KMS-11 (cell line): ENCODE data around the gene WWC1.

Experiments
- H2AFZ ChIP-seq: fragments of 200-600 bp; sonication (generic); 2 replicates; pipeline ENCODE4 v1.6.1; 2016; ENCODE audit warnings: antibody characterized with exemption, mixed run types, low read depth
- H3K27ac ChIP-seq: fragments of 200-600 bp; sonication (generic); 2 replicates; pipeline ENCODE4 v1.6.1; 2016; ENCODE audit warnings: mild to moderate bottlenecking, mixed run types
- H3K27me3 ChIP-seq: fragments of 200-600 bp; sonication (generic); 2 replicates; pipeline ENCODE4 v1.6.1; 2017; ENCODE audit warnings: mild to moderate bottlenecking, low read depth, mixed run types, moderate library complexity; ENCODE audit not compliant: insufficient read depth
- H3K36me3 ChIP-seq: fragments of 200-600 bp; sonication (generic); 2 replicates; pipeline ENCODE4 v1.6.1; 2017; ENCODE audit warnings: mild to moderate bottlenecking, mixed run types; ENCODE audit not compliant: insufficient read depth
- H3K4me1 ChIP-seq: fragments of 200-600 bp; sonication (generic); 2 replicates; pipeline ENCODE4 v1.6.1; 2016; ENCODE audit warnings: mild to moderate bottlenecking, low read depth, mixed run types; ENCODE audit not compliant: poor library complexity, severe bottlenecking
- H3K4me2 ChIP-seq: fragments of 200-600 bp; sonication (generic); 2 replicates; pipeline ENCODE4 v1.7.0; 2016; ENCODE audit warnings: mild to moderate bottlenecking, mixed run types
- H3K4me3 ChIP-seq: fragments of 200-600 bp; sonication (generic); IDR thresholded peaks from 2 replicates; pipeline ENCODE4 v1.6.1; 2017; ENCODE audit warnings: low read depth, low read length, mixed read lengths; ENCODE audit not compliant: insufficient read depth
- H3K79me2 ChIP-seq: fragments of 200-600 bp; sonication (generic); 2 replicates; pipeline ENCODE4 v1.6.1; 2016; ENCODE audit warnings: low read depth, mixed run types; ENCODE audit not compliant: insufficient read depth
- H3K9ac ChIP-seq: fragments of 200-600 bp; sonication (generic); 2 replicates; pipeline ENCODE4 v1.6.1; 2016; ENCODE audit warnings: mild to moderate bottlenecking, mixed run types
- H4K20me1 ChIP-seq: fragments of 200-600 bp; sonication (generic); 2 replicates; pipeline ENCODE4 v1.6.1; 2016; ENCODE audit warnings: mild to moderate bottlenecking, mixed run types; ENCODE audit not compliant: insufficient read depth
- CTCF ChIP-seq: fragments of 200-600 bp; sonication (generic); conservative IDR thresholded peaks from 2 replicates; pipeline ENCODE4 v1.6.1; 2017; ENCODE audit warnings: low read depth, mild to moderate bottlenecking, antibody characterized with exemption, low read length, moderate library complexity, mixed read lengths

The WWC1 gene

GRCh38 chr5:168319774-168320173 lies 28.3 kb downstream of the WWC1 start:
- Histone ChIP-seq H3K4me1 (no peaks in the 10 kb centered on the region), H3K4me2 (no peak overlapping the region), H2AFZ (no peak overlapping the region), H4K20me1 (no peaks in the 10 kb centered on the region), H3K27ac (no peak overlapping the region), H3K79me2 (no peaks in the 10 kb centered on the region), H3K4me3 (no peak overlapping the region), H3K36me3 (no peaks in the 10 kb centered on the region), H3K27me3 (no peaks in the 10 kb centered on the region), H3K9ac (no peak overlapping the region)
- TF ChIP-seq CTCF = no peak

- H3K79me2 ChIP-seq = no peaks in the 10 kb centered on the region
- H3K4me2 ChIP-seq = no peak overlapping the region
- H3K27me3 ChIP-seq = no peaks in the 10 kb centered on the region
- H4K20me1 ChIP-seq = no peaks in the 10 kb centered on the region
- H2AFZ ChIP-seq = no peak overlapping the region
- no peaks in the 10 kb centered on the region for H3K4me1 ChIP-seq
- no peaks in the 10 kb centered on the region for H3K36me3 ChIP-seq
- H3K9ac ChIP-seq = no peak overlapping the region
- no peak for TF ChIP-seq CTCF
- no peak overlapping the region for H3K27ac ChIP-seq
- no peak overlapping the region for H3K4me3 ChIP-seq
These were observed 29.4 kb downstream of the WWC1 start for GRCh38 chr5:168320805-168321204.

- H3K79me2 ChIP-seq = no peaks in the 10 kb centered on the region
- H3K27ac ChIP-seq = no peak overlapping the region
- no peak overlapping the region for H3K9ac ChIP-seq
- H3K36me3 ChIP-seq = no peaks in the 10 kb centered on the region
- peaks cover 12% of the 10 kb centered on the region for H3K4me1 ChIP-seq
- H3K4me3 ChIP-seq = no peak overlapping the region
- no peak overlapping the region for H2AFZ ChIP-seq
- TF ChIP-seq CTCF = no peak
- H4K20me1 ChIP-seq = no peaks in the 10 kb centered on the region
- H3K27me3 ChIP-seq = no peaks in the 10 kb centered on the region
- H3K4me2 ChIP-seq = no peak overlapping the region
These were observed 33.6 kb downstream of the WWC1 start for GRCh38 chr5:168324859-168325630.

- no peaks in the 10 kb centered on the region for H3K79me2 ChIP-seq
- no peak for TF ChIP-seq CTCF
These were observed 35.6 kb downstream of the WWC1 start for GRCh38 chr5:168327019-168327421.

More at GRCh38 chr5:168327019-168327421, 35.6 kb downstream of the WWC1 start:
- H4K20me1 ChIP-seq = no peaks in the 10 kb centered on the region
- H3K4me2 ChIP-seq = no peak overlapping the region
- H3K4me3 ChIP-seq = no peak overlapping the region
- H3K4me1 ChIP-seq = peaks cover 12% of the 10 kb centered on the region
- H2AFZ ChIP-seq = no peak overlapping the region
- no peak overlapping the region for H3K9ac ChIP-seq
- no peaks in the 10 kb centered on the region for H3K27me3 ChIP-seq
- H3K36me3 ChIP-seq = no peaks in the 10 kb centered on the region
- no peak overlapping the region for H3K27ac ChIP-seq
